ENCODE results near the gene HRH2.
A peak's percentile ranks its signal among the peaks of the same experiment; 100 is the strongest.
"Not testable (repeated sequence)": the region's sequence is repeated elsewhere in the genome, so short reads cannot be mapped to it uniquely, and the experiment has no call there.

HRH2 gene

DNA sequence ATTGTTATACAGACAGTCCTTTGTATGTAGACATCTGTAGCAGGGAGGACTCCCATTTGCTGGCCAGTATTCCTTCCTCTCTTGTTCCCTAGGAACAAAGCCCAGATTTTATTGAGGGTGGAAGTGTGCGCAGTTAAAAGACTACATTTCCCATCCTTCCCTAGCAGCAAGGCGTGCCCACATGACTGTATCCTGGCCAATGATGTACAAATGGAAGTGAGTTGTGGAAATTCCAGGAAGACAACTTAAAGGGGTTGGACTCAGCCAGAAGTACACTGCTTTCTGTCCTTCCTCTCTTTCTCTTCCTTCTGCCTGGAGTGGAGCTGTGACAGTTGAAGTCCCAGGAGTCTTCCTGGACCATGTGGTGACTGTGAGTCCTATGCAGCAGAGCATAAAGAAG is 89.0 kb downstream of the HRH2 start:
- DNase-seq, result peak; percentile 32

DNA sequence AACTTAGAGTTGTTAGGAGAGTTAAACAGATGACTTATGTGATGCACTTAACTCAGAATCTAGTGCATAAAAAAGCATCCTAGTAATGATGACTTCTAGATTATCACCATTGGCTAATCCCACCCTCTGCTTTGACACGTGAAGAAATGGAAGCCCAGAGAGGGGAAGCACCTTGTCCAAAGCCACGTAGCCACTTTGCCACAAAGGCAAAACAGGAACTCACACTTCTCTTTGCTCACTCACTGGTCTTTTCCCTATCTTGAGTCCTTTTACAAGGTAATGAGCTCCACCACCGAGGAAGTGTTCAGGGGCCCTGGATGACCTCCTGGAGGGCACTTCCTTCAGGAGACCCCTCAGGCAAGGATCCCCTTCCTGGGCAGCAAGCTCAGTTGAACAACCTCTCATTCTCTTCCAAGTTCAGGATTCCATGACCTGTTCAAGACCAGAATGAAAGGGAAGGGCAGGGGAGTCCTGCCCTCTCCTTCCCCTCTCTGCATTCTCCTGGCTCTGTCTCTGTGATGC is 89.7 kb downstream of the HRH2 start:
- DNase-seq, result no peak

DNA sequence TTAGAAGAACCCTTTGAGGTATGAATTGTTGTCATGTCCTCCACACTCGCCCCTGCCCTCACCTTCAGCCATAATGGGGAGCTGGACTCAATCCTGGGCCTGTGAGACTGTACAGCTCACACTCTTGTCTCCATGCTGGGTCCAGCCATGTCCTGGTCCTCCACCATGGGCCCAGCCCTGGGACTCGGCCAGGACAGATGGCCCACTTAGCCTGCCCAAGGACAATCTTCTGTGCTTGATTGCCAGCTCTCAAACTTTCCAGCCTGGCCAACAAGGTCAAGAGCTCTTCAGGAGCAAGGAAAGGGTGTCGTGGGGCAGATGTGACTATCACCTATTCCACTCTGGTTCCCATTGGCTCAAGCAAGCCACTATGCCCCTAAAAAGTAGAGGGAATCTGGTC is 90.8 kb downstream of the HRH2 start:
- DNase-seq, result no peak

DNA sequence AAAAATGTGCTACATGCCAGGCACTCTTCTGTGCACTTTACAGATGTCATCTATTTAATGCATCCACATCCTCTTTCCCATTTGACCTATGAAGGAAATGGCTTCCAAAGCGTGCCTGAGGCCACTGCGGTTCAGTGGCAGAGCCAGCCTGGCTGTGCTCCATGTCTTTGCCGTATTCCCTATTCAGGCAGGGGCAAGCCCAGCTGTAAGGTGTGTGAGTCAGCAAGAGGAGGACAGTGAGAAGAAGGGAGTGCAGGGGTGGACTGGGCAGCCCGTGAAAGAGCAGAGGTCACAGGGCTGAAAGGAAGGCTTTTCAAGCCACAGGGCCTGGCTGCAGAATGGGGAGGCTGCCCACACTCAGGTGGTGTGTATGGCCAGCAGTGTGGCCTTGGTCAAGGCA is 91.7 kb downstream of the HRH2 start:
- no peak for DNase-seq

DNA sequence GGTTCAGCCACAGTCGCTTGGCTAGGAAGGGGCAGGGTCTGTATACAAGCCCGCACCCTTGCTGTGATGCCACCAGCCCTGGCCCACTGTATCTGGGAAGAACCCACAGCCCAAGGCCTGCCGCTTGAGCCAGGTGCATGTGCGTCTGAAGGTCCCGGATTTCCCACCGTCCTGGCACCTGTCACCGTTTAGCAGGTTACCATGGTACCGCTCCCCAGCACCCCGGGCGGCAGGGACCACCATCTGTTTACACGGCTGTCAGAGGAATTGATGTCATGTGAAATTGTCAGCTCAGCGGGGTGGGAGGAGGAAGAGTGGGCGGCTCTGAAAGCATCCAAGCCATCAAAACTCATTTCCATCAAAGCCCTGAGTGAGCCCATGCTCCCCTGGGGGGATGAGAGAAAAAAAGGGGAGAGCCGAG is 92.7 kb downstream of the HRH2 start:
- peak; percentile 94 for DNase-seq

DNA sequence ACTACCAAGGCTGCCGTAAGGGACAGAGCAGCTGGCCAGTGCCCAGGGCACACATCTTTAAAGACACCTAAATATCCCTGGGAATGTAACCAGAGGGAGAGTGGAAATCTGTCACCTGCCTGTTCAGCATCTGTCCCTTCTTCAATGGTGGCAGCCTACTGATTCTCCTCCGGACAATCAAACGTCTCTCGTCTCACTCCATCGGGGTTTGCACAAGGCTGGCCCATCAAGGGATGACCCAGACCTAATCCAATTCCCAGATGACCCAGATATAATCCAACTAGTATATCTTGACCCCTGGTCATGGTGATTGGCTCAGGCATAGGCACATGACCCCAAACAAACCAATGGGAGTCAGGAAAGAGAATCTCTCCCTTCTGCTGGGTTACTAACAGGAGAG is 93.5 kb downstream of the HRH2 start:
- peak; percentile 22 for DNase-seq

DNA sequence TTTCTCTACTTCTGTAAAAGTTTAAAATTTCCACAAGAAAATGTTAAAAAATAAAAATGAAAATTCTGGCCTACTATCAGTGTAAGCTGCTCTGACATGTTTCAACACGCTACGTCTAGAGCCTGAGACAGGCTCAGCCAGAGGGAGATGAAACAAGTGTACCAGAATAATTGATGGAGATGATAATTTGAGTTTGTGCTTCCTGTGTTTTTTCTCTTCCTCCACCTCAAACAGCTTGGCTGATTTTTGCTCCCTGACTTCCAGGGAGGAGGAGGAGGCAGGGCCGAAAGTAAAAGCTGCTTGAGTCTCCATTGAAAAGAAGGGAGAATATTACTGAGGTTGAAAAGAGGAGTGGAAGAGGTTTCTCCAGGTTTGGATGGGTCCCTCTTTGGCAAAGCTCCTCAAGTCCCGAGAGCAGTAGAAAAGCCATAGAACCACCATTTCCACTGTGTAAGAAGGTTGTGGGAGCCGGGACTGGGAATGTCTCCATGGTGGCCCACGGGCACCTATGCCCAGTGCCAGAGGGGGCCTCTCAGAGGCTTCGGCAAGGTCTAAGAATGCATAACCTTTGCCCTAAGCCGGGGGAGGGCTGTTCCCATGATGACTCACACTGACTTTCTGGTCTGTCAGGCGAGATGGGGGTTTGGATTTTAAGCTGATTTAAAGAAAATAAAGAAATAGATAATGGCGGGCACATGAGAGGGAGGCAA is 95.1 kb downstream of the HRH2 start:
- peak; percentile 79 for DNase-seq

DNA sequence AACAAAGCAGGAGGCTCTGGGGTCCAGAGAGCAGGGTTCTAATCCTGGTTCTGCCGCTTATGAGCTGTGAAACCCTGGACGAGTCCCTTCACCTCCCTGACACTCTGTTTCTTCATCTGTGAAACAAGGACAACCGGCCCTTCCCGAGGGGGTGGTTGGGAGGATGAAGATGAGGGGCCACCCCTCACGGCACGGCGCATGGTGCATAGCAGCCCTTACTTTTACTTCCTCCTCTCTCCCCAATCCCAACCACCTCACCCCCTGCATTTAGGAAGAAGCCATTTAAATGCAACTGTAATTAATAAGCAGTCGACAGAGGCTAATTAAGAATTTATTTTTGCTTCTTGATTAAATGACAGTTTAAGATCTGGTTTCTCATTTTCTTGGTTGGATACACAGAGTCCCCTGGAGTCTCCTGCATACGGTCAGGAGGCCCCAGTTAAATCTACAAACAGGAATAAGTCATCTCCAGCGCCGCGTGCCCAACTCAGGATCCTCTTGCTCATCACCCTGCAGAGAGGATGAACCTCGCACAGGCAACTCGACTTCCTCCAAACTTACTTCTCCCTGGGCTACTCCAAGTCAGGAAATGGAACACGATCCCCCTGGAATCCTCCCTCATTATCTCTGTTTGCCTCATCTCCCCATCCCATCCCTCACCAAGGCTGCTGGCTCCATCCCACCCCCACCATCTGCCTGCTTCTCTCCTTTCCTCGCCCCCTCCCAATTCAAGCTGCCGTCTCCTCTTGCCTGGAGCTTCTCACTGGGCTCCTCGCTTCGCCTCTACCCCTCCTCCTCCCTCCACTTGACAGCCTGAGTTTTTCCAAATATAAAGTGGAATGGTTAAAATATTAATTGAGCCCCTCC is 95.9 kb downstream of the HRH2 start:
- DNase-seq, result peak; percentile 70

DNA sequence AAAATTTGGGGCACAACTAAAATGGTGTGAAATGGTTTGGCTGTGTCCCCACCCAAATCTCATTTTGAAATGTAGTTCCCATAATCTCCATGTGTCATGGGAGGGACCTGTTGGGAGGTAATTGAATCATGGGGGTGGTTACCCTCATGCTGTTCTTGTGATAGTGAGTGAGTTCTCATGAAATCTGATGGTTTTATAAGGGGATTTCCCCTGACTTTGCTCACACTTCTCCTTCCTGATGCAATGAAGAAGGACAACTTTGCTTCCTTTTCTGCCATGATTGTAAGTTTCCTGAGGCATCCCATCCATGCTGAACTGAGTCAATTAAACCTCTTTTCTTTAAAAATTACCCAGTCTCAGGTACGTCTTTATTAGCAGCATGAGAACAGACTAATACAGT is 102.1 kb downstream of the HRH2 start:
- DNase-seq, result not testable (repeated sequence)
